ENCODE measurements around the gene BPGM.

The BPGM gene

DNA sequence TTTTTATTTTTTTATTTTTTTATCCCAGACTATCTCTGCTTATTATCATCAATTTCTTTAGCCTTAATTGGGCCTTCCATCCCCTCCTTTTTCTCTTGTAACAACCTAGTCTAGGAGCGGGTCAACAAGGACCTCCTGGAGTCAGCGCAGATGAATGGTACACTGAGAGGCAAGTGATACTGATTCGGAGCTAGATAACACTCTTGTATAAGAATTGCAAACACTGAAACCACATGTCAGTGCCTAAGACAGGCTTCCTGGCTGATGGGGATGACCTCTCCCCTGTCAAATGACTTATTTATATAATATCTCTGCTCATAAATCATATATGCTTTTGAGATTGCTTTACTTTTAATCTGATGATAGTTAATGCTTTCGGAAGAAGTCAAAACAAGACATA is 22.7 kb downstream of the BPGM start:
- ChIA-PET POLR2A (ENCODE audit: low non-redundant PET) (no interaction called here), CTCF (no interaction called here)
- H3K27ac ChIP-seq, result no peak overlapping the region

DNA sequence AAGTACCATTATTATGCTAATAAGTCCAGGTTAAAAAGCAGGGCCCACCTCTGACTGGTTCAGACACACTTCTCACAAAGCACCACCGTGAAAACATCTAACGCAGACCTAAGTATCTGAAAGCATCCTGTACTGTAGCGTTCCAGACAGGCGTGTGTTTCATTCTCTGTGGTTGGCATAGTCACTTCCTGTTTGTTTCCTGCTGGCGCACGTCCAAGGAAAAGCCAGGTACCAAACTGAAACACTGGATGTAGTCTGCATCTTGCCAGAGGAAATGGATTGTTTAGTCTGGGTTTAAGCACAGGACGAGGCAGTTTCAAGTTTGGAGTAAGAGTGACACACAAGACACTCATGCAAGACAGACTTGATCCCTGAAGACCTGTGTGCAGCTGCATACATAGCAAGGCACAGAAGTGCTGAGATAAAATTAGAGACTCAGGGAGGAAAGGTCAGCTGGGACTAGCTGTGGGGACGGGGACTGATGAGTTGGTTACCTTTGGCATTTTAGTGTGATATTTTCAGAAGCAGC is 23.3 kb downstream of the BPGM start:
- H3K27ac ChIP-seq, result peak overlapping the region; percentile 27; the same call in 1 of the 2 replicates
- no peak for TF ChIP-seq CTCF (conservative IDR thresholded peaks at IDR 0.05; ENCODE audit: low read depth)
- DNase-seq (ENCODE audit: low spot score), result peak; percentile 68
- ChIA-PET CTCF (no interaction called here), POLR2A (ENCODE audit: low non-redundant PET) (no interaction called here)

More for the DNA sequence above, 22.7 kb downstream of the BPGM start:
- no peak for DNase-seq (ENCODE audit: low spot score)
- TF ChIP-seq CTCF (conservative IDR thresholded peaks at IDR 0.05; ENCODE audit: low read depth), result no peak

GRCh38 chr7:134671609-134672008 is 25.0 kb downstream of the BPGM start:
- ChIA-PET CTCF (no interaction called here), POLR2A (ENCODE audit: low non-redundant PET) (no interaction called here)
- no peak for TF ChIP-seq CTCF (conservative IDR thresholded peaks at IDR 0.05; ENCODE audit: low read depth)
- H3K27ac ChIP-seq, result no peak overlapping the region
- no peak for DNase-seq (ENCODE audit: low spot score)

DNA sequence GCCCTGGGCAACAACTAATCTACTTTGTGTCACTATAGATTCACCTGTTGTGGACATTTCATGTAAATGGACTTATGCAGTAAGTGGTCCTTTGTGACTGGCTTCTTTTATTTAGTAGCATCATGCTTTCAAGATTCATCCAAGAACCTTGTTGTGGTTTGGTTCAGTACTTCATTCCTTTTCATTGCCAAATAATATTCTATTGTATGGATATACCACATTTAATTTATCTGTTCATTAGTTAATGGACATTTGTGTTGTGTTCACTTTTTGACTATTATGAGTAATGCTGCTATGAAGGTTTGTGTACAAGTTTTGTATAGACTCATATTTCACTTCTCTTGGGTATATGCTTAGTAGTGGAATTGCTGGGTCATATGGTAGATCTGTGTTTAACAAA is 27.8 kb downstream of the BPGM start:
- CTCF ChIA-PET, result interaction anchor here (0.6 kb wide), 1 partner anchor 1218 kb away, joined by 3 read pairs; no protein-coding TSS in a partner anchor
- no peak for TF ChIP-seq CTCF (conservative IDR thresholded peaks at IDR 0.05; ENCODE audit: low read depth)
- H3K27ac ChIP-seq, result no peak overlapping the region
- POLR2A ChIA-PET (ENCODE audit: low non-redundant PET), result no interaction called here
- no peak for DNase-seq (ENCODE audit: low spot score)

- TF ChIP-seq CTCF (conservative IDR thresholded peaks at IDR 0.05; ENCODE audit: low read depth), result no peak
- CTCF ChIA-PET, result no interaction called here
- POLR2A ChIA-PET (ENCODE audit: low non-redundant PET), result no interaction called here
- DNase-seq (ENCODE audit: low spot score), result no peak
- H3K27ac ChIP-seq, result no peak overlapping the region
Measured at GRCh38 chr7:134676743-134677142, 30.1 kb downstream of the BPGM start.

DNA sequence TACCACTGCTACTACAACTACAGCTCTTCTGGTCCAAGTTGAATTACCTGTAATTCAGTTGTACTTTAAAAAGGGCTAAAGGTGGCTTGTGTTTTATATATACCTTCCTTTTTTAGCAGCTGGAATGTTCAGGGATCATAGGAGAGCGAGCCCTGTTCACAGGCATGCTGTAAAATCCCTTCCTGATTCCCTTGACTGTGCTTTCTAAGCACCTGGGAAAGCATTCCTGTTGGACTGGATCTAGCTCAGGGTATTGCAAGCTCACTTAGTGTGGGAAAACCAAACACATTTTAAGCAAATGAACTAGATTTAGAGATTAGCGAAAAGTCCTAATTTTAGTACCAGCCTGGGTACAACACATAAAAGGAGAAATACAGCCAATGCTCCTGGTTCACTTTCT is 31.5 kb downstream of the BPGM start:
- ChIA-PET POLR2A (ENCODE audit: low non-redundant PET) (no interaction called here), CTCF (no interaction called here)
- DNase-seq (ENCODE audit: low spot score), result no peak
- no peak overlapping the region for H3K27ac ChIP-seq
- no peak for TF ChIP-seq CTCF (conservative IDR thresholded peaks at IDR 0.05; ENCODE audit: low read depth)

DNA sequence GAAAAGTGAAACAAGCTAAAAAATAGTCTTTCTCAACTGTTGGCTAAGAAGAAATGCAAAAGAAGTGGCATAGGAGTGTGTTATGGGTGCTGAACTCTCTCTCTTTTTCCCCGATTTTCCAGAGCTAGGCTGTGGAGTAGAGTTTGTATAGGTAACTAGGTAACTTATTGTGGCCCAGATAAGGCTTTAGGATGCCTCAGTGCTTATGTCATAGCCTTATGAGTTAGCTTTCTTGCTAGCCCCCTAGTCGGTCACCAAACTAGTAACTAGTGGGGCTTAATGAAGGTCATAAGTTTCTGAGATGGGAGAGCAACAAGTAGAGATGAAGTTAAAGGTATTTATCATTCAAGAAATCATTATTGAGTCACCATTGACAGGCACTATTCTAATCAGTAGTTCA is 32.4 kb downstream of the BPGM start:
- POLR2A ChIA-PET (ENCODE audit: low non-redundant PET), result no interaction called here
- CTCF ChIA-PET, result interaction anchor here (0.6 kb wide), 2 partner anchors 48 to 308 kb away, joined by 3 to 4 read pairs; no protein-coding TSS in a partner anchor
- H3K27ac ChIP-seq, result no peak overlapping the region
- no peak for DNase-seq (ENCODE audit: low spot score)
- TF ChIP-seq CTCF (conservative IDR thresholded peaks at IDR 0.05; ENCODE audit: low read depth), result no peak
